Activated CD8-positive, alpha-beta memory T cell treated with anti-CD3 and anti-CD28 coated beads, Interleukin-2, amount 50 U/mL, for 1 hour (primary cell): ENCODE results near the gene GDPD4.

Experiments used
- DNase-seq: peaks from one replicate; pipeline ENCODE4 v3.0.0-alpha.2; 2020; ENCODE audit errors: extremely low read depth

The GDPD4 gene

DNA sequence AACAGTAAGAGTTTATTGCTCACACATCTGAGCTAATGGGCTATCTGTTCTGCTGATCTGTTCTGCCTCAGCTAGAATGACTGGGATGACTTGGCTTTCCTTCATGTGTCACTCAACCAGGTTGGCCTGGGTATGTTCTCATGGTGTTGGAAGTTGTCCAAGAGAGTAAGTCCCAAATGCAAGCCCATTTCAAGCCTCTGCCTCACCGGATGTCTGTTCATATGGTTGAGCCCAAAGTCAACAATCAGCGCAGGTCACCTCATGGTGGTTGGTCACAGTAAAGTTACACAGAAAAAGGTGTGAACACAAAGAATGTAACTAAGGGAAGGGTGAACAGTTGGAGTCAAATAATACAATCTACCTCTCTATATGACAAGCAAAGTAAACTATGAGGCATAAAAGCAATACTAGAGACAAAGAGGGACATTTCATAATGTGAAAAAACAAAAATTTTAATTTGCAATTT lies 1.9 kb downstream of the GDPD4 start:
- DNase-seq = no peak

- no peak for DNase-seq
These were observed 7.4 kb downstream of the GDPD4 start for GRCh38 chr11:77294040-77294439.

DNA sequence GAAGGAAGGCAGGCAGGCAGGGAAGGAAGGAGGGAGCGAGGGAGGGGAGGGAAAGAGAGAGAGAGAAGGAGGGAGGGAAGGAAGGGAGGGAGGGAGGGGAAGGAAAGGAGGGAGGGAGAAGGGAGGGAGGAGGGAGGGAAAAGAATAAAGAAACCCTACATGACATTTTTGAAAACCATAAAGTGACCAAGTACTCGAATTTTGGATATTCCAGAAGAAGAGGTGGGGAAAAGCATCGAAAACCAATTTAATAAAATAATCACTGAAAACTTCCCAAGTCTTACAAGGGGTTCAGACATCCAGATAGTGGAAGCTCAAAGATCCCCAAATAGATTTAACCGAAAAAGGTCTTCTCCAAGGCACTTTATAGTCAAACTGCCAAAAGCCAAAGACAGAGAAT lies 11.7 kb downstream of the GDPD4 start:
- DNase-seq = no peak

- no peak for DNase-seq
These were observed 13.7 kb downstream of the GDPD4 start for GRCh38 chr11:77287615-77288273.

DNA sequence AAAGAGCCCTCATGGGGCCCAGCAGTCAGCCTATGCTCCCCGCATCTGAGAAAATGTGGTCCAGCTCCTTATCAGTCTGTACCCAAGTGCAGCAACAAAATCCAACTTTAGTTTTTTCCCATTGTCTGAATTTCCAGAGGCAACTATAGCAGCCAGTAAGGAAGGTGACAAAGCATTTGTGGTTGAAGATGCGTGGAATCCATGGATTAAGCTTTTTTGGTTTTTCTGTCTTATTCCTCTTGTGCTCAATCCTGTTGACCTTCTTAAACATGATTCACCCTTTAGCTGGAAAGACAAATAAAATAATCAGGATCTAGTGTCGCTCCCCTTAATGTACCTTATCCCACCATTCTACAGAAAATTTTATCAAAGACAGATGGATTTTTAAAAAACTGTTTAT lies 14.3 kb downstream of the GDPD4 start:
- no peak for DNase-seq

GRCh38 chr11:77284476-77285468 lies 16.7 kb downstream of the GDPD4 start:
- DNase-seq = no peak

DNA sequence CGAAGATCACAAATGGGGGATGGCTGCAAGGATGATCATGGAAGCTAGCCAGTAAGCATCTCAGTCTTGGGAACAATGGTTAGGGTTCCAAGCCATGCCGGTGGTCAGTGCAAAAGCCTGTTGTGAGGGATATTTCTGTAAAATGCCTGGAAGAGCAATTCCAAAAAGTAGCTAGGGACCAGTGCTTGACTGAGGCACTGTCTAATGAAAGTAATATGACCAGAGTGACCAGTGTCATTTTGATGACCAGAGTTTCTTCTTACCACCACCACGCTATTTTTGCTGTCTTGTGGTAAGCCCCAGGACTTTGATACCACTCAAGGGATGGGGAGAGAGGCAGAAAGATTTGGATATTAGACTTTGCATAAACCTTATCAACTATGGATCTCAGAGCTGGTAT lies 18.4 kb downstream of the GDPD4 start:
- no peak for DNase-seq

DNA sequence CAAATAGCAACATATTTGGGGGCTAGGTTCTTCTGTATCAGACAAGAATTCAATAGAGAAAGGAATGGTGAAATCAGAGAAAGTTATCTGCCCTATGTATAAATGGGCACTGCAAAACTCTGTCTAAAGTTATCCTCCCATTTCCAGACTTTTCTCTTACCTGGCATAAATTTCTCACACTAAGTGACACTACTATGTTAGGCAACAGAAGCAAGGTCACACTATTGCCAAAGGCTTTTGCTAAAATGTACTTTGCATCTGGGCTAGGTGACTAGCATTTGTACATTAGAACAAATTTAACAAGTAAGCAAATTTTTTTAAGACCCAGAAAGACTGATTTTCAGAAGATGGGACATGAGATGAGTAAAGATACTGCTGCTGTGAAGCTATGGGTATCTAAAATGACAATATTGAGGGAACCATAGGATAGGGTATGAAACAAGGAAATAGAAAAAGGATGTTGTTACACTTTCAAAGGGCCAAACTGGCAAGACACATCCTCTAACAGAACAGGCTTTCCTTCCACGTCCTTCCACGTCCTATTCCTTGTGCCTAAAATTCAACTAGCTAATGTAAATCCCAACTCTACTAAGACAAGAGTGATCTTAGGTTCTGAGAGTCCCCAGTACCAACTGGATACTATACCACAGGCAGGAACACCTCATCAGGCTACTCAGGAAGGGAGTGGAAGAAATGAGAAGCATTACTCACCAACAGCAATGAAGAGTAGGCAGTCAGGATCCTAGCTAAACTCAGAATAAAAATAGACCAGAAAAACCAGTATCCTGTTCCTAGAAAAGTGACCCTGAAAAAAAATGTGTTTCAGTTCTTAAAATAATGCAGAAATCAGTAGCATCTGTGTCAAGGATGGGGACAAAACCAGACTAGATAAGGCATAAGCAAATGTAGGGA lies 22.6 kb downstream of the GDPD4 start:
- no peak for DNase-seq

GRCh38 chr11:77276271-77276670 lies 25.2 kb downstream of the GDPD4 start:
- DNase-seq = no peak

GRCh38 chr11:77270921-77271320 lies 30.6 kb downstream of the GDPD4 start:
- DNase-seq = no peak

GRCh38 chr11:77269484-77270123 lies 31.9 kb downstream of the GDPD4 start:
- no peak for DNase-seq

DNA sequence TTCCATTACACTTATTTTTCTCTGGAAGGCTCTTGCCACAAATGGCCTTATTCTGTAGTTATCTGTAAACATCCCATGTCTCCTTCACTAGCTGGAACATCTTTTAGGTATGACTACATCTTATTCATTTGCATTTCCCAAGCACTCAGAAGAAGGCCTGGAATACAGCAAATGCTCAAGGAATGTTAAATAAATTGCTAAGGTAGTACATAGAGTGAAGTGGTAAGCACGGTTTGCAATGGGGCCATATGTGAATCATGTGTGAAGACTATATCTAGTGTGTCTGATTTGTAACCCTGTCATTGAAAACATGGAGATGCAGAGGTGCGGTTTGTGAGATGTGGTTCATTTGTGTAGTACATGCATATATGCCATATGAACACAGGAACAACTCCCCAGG lies 33.5 kb downstream of the GDPD4 start:
- DNase-seq = no peak

GRCh38 chr11:77266766-77267165 lies 34.7 kb downstream of the GDPD4 start:
- DNase-seq = no peak

DNA sequence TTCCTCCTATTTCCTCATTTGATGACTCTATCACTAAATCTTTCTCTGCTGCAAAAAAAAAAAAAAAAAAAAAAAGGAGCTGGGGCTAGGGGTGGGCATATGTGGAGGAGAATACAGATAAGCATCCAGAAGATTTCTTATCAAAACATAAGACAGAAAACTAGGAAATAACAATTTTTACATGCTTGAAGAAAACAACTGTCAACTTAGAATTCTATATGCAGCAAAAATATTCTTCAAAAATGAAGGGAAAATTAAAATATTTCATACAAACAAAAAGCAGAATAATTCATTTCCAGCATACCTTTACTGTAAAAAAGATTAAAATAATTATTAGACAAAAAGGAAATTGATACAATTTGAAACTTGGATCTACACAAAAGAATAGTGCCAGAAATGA lies 38.7 kb downstream of the GDPD4 start:
- no peak for DNase-seq

DNA sequence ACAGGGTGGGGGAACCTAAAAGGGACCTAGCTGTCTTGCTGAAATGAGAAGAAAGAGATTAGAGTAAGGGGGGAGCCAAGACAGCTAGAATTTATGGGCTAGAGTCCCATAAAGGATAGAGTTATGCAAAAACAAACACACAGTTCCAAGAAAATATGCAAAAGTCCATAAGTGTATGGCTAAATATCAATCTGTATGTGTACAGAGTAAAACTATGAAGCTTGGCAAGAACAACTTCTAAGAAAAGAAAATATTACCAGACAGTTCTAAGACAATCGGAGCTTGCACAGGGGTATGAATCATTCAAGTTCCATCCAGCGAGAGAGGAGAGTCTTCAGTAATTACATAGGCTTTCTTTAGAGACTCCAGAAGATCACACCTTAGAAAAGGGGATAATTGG lies 41.8 kb downstream of the GDPD4 start:
- no peak for DNase-seq

- no peak for DNase-seq
These were observed 47.8 kb downstream of the GDPD4 start for GRCh38 chr11:77253690-77254089.

DNA sequence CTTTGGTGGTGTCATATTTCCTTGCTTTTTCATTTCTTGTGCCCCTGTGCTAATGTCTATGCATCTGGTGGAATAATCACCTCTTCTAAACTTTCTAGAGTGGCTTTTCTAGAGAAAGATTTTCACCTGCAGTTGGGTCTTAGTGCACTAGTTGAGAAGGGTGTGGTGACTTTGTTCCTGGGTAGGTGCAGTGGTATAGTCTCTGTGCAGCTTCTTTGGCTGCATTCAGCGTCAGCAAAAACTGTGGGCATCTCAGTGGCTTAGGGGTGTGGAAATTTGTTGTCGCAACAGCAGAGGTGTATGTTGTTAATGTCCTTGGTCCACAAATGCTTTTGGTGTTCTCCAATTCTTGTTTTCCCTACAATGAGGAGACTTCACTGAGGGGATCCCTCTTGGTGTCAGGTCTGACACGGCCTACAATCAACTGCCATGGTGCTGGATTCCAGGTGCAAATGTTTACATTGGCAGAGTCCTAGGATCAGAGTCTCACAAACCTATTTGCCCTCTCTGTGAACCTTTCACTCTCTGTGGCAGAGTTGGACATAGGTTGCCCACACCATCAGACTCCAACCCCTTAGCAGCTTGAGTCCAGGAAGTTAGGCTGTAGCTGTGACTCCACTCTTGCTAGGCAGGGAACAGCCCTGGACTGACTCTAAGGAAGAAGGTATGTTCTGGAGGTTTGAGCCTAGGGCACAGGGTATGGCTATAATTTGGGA lies 48.8 kb downstream of the GDPD4 start:
- no peak for DNase-seq

DNA sequence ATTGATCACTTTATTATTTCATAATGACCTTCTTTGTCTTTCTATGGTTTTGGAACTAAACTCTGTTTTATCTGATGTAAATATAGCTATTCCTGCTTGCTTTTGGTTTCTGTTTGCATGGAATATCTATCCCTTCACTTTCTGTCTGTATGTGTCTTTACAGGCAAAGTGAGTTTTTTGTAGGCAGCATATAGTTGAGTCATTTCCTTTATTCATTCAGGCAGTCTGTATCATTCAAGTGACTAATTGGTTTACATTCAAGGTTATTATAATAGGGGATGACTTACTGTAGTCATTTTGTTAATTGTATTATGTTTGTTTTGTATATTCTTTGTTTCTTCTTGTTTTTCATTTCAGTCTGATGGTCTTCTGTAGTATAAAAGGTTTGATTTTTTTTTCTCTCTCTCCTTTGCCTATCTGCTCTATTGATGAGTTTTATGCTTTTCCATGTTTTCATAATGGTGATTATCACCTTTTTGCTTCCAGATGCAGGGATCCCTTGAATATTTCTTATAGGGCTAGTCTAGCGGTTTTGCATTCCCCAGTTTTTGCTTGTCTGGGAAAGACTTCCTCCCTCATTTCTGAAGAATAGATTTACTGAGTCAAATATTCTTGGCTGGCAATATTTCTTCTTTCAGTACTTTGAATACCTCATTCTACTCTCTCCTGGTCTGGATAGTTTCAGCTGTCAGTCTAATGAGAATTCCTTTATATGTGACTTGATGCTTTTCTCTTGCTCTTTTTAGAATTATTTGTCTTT lies 50.4 kb downstream of the GDPD4 start:
- no peak for DNase-seq

GRCh38 chr11:77249427-77249826 lies 52.1 kb downstream of the GDPD4 start:
- no peak for DNase-seq
